Osteocyte (in vitro differentiated cells): ENCODE data around the gene OBP2A. TPM values are rescaled to one million over a fixed set of nuclear protein-coding genes. Genes with fewer than 3 reads are reported as not detected.
"Not testable (repeated sequence)": the region's sequence is repeated elsewhere in the genome, so short reads cannot be mapped to it uniquely, and the experiment has no call there.

Experiments used
- DNase-seq: peaks from one replicate; pipeline ENCODE4 v3.0.0; 2021; ENCODE audit warnings: mixed read lengths; ENCODE audit not compliant: unreplicated experiment; ENCODE audit errors: extremely low spot score
- H3K27ac Mint-ChIP-seq: one replicate; pipeline ENCODE4 v1.8.0; 2021; ENCODE audit warnings: mild to moderate bottlenecking, mixed read lengths; ENCODE audit not compliant: unreplicated experiment
- H3K27me3 Mint-ChIP-seq: one replicate; pipeline ENCODE4 v1.8.0; 2021; ENCODE audit warnings: mixed read lengths; ENCODE audit not compliant: unreplicated experiment
- H3K36me3 Mint-ChIP-seq: one replicate; pipeline ENCODE4 v1.8.0; 2021; ENCODE audit warnings: mixed read lengths; ENCODE audit not compliant: unreplicated experiment
- H3K4me1 Mint-ChIP-seq: one replicate; pipeline ENCODE4 v1.8.0; 2021; ENCODE audit warnings: mixed read lengths; ENCODE audit not compliant: unreplicated experiment
- H3K4me3 Mint-ChIP-seq: one replicate; pipeline ENCODE4 v1.8.0; 2021; ENCODE audit warnings: mild to moderate bottlenecking, moderate library complexity, mixed read lengths; ENCODE audit not compliant: unreplicated experiment
- H3K9me3 Mint-ChIP-seq: one replicate; pipeline ENCODE4 v1.8.0; 2021; ENCODE audit warnings: mixed read lengths; ENCODE audit not compliant: unreplicated experiment
- total RNA-seq: library from RNA; stranded (reverse); gene quantifications from 2 replicates; pipeline ENCODE4 v1.2.1, GENCODE V29; 2021
- TF ChIP-seq, protein P1 (sequence below): fragments of 200-600 bp; sonication (generic); IDR thresholded peaks from 2 replicates; pipeline ENCODE4 v1.5.0; 2021; ENCODE audit warnings: antibody characterized with exemption, mild to moderate bottlenecking, moderate library complexity

Gene OBP2A
- total RNA-seq, 1 donor from 2014 or later: not detected

DNA sequence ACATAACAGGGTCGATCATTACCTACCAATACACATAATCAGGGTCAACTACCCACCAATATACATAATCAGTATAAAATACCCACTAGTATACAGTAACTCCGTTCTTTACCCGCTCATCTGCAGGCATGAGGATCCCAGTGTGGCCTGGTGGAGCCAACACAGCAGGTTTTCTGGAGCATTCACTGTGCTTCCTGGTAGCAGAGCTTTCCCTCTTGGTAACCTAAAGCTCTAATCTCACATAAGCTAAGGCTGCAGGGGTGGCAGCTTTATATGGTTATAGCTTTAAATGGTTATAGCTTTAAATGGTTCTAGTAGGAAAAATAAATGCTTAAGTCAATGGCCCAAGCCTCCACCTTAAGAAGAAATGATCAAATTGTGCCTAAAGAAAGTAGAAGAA lies 12.8 kb upstream of the OBP2A start:
- H3K4me1 Mint-ChIP-seq: no peaks in the 10 kb centered on the region
- no peak overlapping the region for H3K27ac Mint-ChIP-seq
- peaks cover 4% of the 10 kb centered on the region for H3K27me3 Mint-ChIP-seq
- H3K4me3 Mint-ChIP-seq: no peak overlapping the region
- TF ChIP-seq, protein P1, sequence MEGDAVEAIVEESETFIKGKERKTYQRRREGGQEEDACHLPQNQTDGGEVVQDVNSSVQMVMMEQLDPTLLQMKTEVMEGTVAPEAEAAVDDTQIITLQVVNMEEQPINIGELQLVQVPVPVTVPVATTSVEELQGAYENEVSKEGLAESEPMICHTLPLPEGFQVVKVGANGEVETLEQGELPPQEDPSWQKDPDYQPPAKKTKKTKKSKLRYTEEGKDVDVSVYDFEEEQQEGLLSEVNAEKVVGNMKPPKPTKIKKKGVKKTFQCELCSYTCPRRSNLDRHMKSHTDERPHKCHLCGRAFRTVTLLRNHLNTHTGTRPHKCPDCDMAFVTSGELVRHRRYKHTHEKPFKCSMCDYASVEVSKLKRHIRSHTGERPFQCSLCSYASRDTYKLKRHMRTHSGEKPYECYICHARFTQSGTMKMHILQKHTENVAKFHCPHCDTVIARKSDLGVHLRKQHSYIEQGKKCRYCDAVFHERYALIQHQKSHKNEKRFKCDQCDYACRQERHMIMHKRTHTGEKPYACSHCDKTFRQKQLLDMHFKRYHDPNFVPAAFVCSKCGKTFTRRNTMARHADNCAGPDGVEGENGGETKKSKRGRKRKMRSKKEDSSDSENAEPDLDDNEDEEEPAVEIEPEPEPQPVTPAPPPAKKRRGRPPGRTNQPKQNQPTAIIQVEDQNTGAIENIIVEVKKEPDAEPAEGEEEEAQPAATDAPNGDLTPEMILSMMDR: no peak
- no peaks in the 10 kb centered on the region for H3K9me3 Mint-ChIP-seq
- no peak for DNase-seq
- no peaks in the 10 kb centered on the region for H3K36me3 Mint-ChIP-seq

DNA sequence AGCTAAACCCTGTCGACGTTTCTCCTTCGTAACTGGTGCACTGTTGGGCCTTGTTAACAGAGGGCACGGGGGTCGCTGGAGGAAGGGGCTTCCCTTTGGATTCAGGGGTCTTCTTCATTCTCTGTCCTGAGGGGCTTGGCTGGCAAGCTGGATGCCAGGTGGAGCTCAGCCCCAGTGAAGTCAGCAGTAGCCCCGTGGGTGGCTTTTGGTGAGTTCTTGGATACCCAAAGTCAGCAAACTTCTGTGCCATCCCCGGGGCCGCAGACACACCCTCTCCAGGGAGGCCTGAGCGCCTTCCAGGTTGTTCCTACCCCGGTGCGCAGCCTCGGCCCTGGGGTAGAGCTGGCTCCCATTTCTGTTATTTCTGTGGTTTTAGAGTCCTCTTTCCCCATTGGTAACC lies 12.3 kb upstream of the OBP2A start:
- H3K27me3 Mint-ChIP-seq: peaks cover 8% of the 10 kb centered on the region
- no peaks in the 10 kb centered on the region for H3K9me3 Mint-ChIP-seq
- H3K4me1 Mint-ChIP-seq: no peaks in the 10 kb centered on the region
- TF ChIP-seq, protein P1: no peak
- no peaks in the 10 kb centered on the region for H3K36me3 Mint-ChIP-seq
- no peak overlapping the region for H3K27ac Mint-ChIP-seq
- DNase-seq: peak; percentile 79
- no peak overlapping the region for H3K4me3 Mint-ChIP-seq

DNA sequence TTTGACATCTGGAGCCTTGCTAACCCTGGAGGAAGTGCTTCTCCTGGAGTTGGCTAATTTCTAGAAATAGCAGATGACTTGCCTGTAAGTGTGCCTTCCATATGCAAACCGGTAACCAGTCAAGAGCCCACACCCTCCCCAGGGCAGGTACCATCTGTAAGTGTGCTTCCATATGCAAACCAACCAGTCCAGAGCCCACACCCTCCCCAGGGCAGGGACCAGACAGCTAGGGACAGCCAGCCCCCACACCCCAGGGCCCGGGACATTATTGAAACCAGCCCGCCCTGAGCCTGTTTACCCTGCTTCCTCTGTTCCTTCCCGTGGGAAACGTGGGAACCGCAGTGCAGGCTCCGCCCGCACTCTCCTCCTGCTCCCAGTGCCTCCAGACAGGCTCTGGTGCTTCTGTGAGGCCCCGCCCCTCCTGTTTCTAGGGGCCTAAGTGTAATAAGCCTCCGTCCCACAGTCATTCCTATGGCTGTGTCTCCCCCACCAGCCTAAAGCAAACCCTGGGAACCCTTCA lies 11.7 kb upstream of the OBP2A start:
- H3K27me3 Mint-ChIP-seq: peaks cover 11% of the 10 kb centered on the region
- not testable (repeated sequence) for H3K36me3 Mint-ChIP-seq, DNase-seq, H3K9me3 Mint-ChIP-seq, H3K4me3 Mint-ChIP-seq, H3K27ac Mint-ChIP-seq, H3K4me1 Mint-ChIP-seq

DNA sequence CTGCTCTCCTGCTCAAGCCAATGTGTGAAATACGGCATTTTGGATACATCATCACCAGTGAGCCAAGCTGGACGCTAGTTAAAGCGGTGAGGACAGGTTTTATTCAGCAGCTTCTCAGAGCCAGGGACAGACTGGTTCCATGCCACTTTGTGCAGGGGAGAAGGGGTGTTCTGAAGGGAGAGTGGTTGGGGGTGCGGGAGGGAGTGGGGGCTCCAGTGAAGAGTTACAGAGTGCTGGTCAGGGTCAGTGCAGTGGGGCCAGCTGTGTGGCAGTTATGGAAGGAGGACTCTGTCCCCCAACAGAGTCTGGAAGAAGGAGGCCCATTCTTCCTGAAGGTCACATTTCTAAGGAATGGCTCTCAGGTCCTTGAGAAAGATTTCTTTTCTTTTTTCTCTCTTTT lies 11.1 kb upstream of the OBP2A start:
- H3K4me1 Mint-ChIP-seq, DNase-seq, H3K36me3 Mint-ChIP-seq, H3K4me3 Mint-ChIP-seq, H3K9me3 Mint-ChIP-seq, H3K27ac Mint-ChIP-seq: not testable (repeated sequence)
- H3K27me3 Mint-ChIP-seq: peaks cover 13% of the 10 kb centered on the region

DNA sequence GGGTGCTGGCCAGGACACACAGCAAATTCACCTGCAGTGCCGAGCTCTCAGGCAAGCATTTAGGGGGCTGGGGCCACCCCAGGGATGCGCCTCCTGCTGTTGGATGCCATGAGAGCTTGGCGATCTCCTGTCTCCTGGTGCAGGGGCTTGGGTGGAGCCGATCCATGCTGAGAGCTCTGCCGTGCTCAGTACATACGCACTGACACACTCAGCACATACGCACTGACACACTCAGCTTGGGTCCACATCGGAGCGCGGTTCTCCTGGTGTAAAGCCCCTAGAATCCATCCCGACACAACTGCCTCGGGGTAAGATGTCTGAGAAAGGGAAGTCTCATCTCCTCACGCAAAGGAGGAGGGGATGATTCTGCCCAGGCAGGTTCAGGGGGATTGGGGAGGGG lies 10.3 kb upstream of the OBP2A start:
- H3K4me3 Mint-ChIP-seq, H3K9me3 Mint-ChIP-seq, H3K4me1 Mint-ChIP-seq, H3K36me3 Mint-ChIP-seq, H3K27ac Mint-ChIP-seq: not testable (repeated sequence)
- peak; percentile 75 for DNase-seq
- H3K27me3 Mint-ChIP-seq: peaks cover 13% of the 10 kb centered on the region

DNA sequence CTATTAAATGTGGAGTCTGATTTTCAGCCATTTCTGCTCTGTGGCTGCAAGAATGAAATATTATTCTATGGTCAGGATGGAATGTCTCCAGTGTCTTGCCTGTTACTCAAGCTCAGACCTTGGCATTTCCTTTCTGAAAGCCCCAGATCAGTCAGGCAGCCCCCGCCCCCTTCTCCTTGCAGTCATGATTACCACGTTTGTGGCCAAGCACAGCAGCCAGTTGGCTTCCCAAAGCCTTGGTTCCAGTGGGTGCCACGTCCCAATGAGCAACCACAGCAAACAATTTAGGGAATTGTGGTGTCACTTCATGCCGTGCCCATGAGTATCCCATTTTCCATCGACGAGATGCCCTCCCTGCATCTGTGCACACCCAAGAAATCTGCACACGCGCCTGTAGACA lies 9.7 kb upstream of the OBP2A start:
- no peak for DNase-seq
- H3K9me3 Mint-ChIP-seq: no peaks in the 10 kb centered on the region
- H3K4me1 Mint-ChIP-seq: no peaks in the 10 kb centered on the region

DNA sequence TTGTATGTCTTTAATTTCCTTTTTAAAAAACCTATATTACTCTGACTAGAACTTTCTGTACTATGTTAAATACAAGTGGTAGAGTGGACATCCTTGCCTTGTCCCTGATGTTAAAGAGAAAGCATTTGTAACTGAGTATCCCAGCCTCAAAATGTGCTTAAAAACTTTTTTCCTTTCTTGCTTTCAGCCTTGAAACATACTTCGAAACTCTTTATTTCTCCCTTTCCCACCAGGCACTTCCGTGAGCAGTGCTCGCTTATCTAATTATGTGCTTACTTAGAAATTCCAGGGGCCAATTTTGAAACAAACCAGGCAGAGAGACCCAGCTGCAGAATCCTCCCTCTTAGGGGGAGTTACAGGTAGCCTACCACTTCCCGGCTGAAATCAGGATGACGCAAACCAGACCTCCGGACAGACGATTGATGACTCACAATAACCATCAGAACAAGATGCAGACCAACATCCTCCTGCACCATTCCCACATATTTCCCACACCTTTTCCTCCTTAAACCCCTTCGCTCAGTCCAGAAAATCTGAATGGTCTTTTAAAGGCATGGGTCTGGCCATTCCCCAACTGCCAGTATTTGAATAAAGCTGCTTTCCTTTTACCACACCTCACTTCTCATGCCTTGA lies 2.5 kb upstream of the OBP2A start:
- H3K4me1 Mint-ChIP-seq, H3K27ac Mint-ChIP-seq, H3K4me3 Mint-ChIP-seq, DNase-seq, H3K9me3 Mint-ChIP-seq, H3K36me3 Mint-ChIP-seq: not testable (repeated sequence)
- H3K27me3 Mint-ChIP-seq: peaks cover 26% of the 10 kb centered on the region

More for the DNA sequence above, 9.7 kb upstream of the OBP2A start:
- H3K27ac Mint-ChIP-seq: no peak overlapping the region
- H3K27me3 Mint-ChIP-seq: peaks cover 15% of the 10 kb centered on the region
- TF ChIP-seq, protein P1: no peak
- H3K36me3 Mint-ChIP-seq: no peaks in the 10 kb centered on the region
- H3K4me3 Mint-ChIP-seq: no peak overlapping the region
